ENCODE measurements around the gene PLCH2. TPM values are rescaled to one million over a fixed set of nuclear protein-coding genes. Genes with fewer than 3 reads are reported as not detected.

The PLCH2 gene
- total and polyA plus RNA-seq, 2 of the 13 experiments (the other 11 are each of a cell fraction or from before 2014, with no cell fraction given), result 0.15 to 0.67 TPM

DNA sequence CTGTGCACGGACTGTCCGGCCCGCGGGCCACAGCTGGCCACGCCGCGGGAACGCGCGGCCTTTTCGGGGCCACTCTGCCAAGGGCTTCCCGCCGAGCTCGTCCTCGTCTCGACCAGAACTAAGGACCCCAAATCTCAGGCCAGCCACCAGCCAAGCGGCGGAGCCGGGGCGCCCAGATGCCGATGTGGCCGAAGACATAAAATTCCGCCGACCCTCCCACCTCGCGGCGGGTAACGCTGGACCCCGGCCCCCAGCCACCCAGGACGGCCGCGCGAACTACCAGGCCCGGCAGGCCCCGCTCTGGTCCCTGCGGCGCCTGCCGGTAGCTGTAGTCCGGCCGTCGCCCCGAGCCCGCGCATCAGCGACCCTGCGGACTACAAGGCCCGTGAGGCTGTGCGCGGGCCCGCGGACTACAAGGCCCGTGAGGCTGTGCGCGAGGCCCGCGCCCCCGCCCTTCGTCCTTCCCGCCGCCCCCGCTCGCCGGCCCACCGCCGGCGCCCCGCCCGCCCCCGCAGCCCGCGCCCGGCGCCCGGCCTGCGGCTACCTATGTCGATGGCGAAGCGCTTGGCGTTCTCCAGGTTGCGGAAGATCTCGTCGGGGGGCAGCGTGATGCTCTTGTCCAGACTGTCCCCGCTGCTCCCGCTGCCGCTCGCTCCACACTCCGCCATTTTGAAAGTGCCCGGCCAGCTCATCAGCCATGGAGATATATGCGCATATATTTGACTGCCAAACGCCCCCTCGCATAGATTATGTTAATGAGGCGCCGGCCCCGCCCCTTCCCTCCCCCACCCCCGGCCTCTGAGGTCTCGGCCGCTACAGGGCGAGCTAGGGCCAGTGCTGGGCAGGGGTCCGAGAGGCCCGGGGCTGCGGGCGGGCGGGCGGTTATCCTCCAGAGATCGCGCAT, 50.1 kb downstream of the PLCH2 start, which contains the start of gene PANK4 (continued):
- no peak for TF ChIP-seq SRSF9 (IDR thresholded peaks at IDR 0.05; ENCODE audit: borderline replicate concordance, insufficient read depth, low read depth, low read length, poor library complexity, severe bottlenecking)
- TF ChIP-seq ISL2 (CRISPR knock-in tag; IDR thresholded peaks at IDR 0.05), result no peak
- TF ChIP-seq, protein P1, sequence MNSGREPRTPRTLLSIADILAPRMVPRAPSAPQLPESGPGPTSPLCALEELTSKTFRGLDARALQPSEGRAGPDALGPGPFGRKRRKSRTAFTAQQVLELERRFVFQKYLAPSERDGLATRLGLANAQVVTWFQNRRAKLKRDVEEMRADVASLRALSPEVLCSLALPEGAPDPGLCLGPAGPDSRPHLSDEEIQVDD (CRISPR knock-in tag; IDR thresholded peaks at IDR 0.05; ENCODE audit: borderline replicate concordance), result no peak
- peak; percentile 44; the same call in 1 of the 2 replicates for TF ChIP-seq ZNF558 (CRISPR knock-in tag; IDR thresholded peaks at IDR 0.05; ENCODE audit: borderline replicate concordance)
- peak; percentile 62 for TF ChIP-seq NR2C2 (CRISPR knock-in tag; IDR thresholded peaks at IDR 0.05; ENCODE audit: borderline replicate concordance)
- no peak for TF ChIP-seq PHF21A (CRISPR knock-in tag; IDR thresholded peaks at IDR 0.05)
- TF ChIP-seq SP1 (IDR thresholded peaks at IDR 0.05), result no peak
- no peak for TF ChIP-seq SP1 (CRISPR knock-in tag; IDR thresholded peaks at IDR 0.05)
- TF ChIP-seq, protein P2, sequence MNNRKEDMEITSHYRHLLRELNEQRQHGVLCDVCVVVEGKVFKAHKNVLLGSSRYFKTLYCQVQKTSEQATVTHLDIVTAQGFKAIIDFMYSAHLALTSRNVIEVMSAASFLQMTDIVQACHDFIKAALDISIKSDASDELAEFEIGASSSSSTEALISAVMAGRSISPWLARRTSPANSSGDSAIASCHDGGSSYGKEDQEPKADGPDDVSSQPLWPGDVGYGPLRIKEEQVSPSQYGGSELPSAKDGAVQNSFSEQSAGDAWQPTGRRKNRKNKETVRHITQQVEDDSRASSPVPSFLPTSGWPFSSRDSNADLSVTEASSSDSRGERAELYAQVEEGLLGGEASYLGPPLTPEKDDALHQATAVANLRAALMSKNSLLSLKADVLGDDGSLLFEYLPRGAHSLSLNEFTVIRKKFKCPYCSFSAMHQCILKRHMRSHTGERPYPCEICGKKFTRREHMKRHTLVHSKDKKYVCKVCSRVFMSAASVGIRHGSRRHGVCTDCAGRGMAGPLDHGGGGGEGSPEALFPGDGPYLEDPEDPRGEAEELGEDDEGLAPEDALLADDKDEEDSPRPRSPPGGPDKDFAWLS (CRISPR knock-in tag; IDR thresholded peaks at IDR 0.05; ENCODE audit: borderline replicate concordance), result no peak
- 0 out of 2 replicates have a peak, but pooled peaks have one; percentile 30 for TF ChIP-seq GLI4 (CRISPR knock-in tag; IDR thresholded peaks at IDR 0.05; ENCODE audit: borderline replicate concordance)
- no peak for TF ChIP-seq THYN1 (CRISPR knock-in tag; IDR thresholded peaks at IDR 0.05; ENCODE audit: borderline replicate concordance, low read depth)
- TF ChIP-seq PCBP2 (optimal IDR thresholded peaks at IDR 0.05; ENCODE audit: low read depth, low read length, poor library complexity, severe bottlenecking), result no peak
- TF ChIP-seq ZNF180 (CRISPR knock-in tag; IDR thresholded peaks at IDR 0.05; ENCODE audit: borderline replicate concordance, low read depth), result no peak; the same call in 1 of the 2 replicates
- TF ChIP-seq ZNF563 (CRISPR knock-in tag; IDR thresholded peaks at IDR 0.05), result no peak
- TF ChIP-seq NFRKB (IDR thresholded peaks at IDR 0.05), result no peak
- TF ChIP-seq, protein P3, sequence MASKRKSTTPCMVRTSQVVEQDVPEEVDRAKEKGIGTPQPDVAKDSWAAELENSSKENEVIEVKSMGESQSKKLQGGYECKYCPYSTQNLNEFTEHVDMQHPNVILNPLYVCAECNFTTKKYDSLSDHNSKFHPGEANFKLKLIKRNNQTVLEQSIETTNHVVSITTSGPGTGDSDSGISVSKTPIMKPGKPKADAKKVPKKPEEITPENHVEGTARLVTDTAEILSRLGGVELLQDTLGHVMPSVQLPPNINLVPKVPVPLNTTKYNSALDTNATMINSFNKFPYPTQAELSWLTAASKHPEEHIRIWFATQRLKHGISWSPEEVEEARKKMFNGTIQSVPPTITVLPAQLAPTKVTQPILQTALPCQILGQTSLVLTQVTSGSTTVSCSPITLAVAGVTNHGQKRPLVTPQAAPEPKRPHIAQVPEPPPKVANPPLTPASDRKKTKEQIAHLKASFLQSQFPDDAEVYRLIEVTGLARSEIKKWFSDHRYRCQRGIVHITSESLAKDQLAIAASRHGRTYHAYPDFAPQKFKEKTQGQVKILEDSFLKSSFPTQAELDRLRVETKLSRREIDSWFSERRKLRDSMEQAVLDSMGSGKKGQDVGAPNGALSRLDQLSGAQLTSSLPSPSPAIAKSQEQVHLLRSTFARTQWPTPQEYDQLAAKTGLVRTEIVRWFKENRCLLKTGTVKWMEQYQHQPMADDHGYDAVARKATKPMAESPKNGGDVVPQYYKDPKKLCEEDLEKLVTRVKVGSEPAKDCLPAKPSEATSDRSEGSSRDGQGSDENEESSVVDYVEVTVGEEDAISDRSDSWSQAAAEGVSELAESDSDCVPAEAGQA (IDR thresholded peaks at IDR 0.05; ENCODE audit: low read depth), result no peak
- TF ChIP-seq, protein P3 (CRISPR knock-in tag; IDR thresholded peaks at IDR 0.05; ENCODE audit: borderline replicate concordance), result no peak
- no peak for TF ChIP-seq ZSCAN31 (CRISPR knock-in tag; IDR thresholded peaks at IDR 0.05; ENCODE audit: low read depth)
- TF ChIP-seq, protein P4, sequence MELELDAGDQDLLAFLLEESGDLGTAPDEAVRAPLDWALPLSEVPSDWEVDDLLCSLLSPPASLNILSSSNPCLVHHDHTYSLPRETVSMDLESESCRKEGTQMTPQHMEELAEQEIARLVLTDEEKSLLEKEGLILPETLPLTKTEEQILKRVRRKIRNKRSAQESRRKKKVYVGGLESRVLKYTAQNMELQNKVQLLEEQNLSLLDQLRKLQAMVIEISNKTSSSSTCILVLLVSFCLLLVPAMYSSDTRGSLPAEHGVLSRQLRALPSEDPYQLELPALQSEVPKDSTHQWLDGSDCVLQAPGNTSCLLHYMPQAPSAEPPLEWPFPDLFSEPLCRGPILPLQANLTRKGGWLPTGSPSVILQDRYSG (CRISPR knock-in tag; IDR thresholded peaks at IDR 0.05), result no peak
- TF ChIP-seq ZNF446 (CRISPR knock-in tag; IDR thresholded peaks at IDR 0.05), result no peak

Measured in HepG2 (cell line).